Liver (tissue), 9 donors: ENCODE results near the gene KCNN3. TPM values are rescaled to one million over a fixed set of nuclear protein-coding genes. Genes with fewer than 3 reads are reported as not detected.

Experiments used
- DNase-seq: peaks from one replicate; pipeline ENCODE4 v3.0.0-alpha.2; 2017; ENCODE audit warnings: low spot score
- H3K27ac ChIP-seq, 2 donors: one replicate each; pipeline ENCODE4 v1.7.0; 2013; ENCODE audit warnings: inconsistent platforms in 2 of 2, low read length in 2 of 2, control low read depth in 1 of 2, low read depth in 1 of 2, mild to moderate bottlenecking in 1 of 2
- H3K27me3 ChIP-seq, 4 donors: one replicate each; pipeline versions ENCODE4 v1.6.1 to v1.7.0; 2013; ENCODE audit warnings: low read length in 3 of 4, inconsistent platforms in 1 of 4, mild to moderate bottlenecking in 1 of 4, moderate library complexity in 1 of 4; ENCODE audit not compliant: control insufficient read depth in 4 of 4, insufficient read depth in 4 of 4
- H3K36me3 ChIP-seq, 4 donors: one replicate each; pipeline versions ENCODE4 v1.6.1 to v1.7.0; 2013; ENCODE audit warnings: low read length in 3 of 4, mild to moderate bottlenecking in 3 of 4, low read depth in 1 of 4, moderate library complexity in 1 of 4; ENCODE audit not compliant: control insufficient read depth in 4 of 4, insufficient read depth in 3 of 4
- H3K4me1 ChIP-seq, 4 donors: one replicate each; pipeline versions ENCODE4 v1.6.1 to v1.7.0; 2013; ENCODE audit warnings: low read length in 3 of 4, mild to moderate bottlenecking in 3 of 4, moderate library complexity in 1 of 4; ENCODE audit not compliant: control insufficient read depth in 4 of 4, insufficient read depth in 4 of 4
- H3K4me3 ChIP-seq, 3 donors: one replicate each; pipeline versions ENCODE4 v1.6.1 to v1.7.0; 2013; ENCODE audit warnings: low read length in 3 of 3, control low read depth in 1 of 3, low read depth in 1 of 3, mild to moderate bottlenecking in 1 of 3
- H3K9ac ChIP-seq, 2 donors: one replicate each; pipeline ENCODE4 v1.7.0; 2013; ENCODE audit warnings: low read length in 2 of 2, mild to moderate bottlenecking in 2 of 2, moderate library complexity in 2 of 2, control low read depth in 1 of 2, low read depth in 1 of 2
- H3K9me3 ChIP-seq, 4 donors: one replicate each; pipeline versions ENCODE4 v1.6.1 to v1.7.0; 2013; ENCODE audit warnings: low read length in 3 of 4; ENCODE audit not compliant: control insufficient read depth in 4 of 4
- EGR1 ChIP-seq, 2 donors: IDR thresholded peaks; 2 replicates each; pipeline ENCODE4 v1.6.1; 2016 to 2018; ENCODE audit warnings: antibody characterized with exemption in 2 of 2, low read depth in 2 of 2
- FOXA1 ChIP-seq: IDR thresholded peaks from 2 replicates; pipeline ENCODE4 v1.6.1; 2016; ENCODE audit warnings: antibody characterized with exemption
- FOXA2 ChIP-seq: IDR thresholded peaks from 2 replicates; pipeline ENCODE4 v1.6.1; 2016; ENCODE audit warnings: antibody characterized with exemption
- GABPA ChIP-seq, 2 donors: IDR thresholded peaks in 1 of 2; conservative IDR thresholded peaks in 1 of 2; 2 replicates each; pipeline ENCODE4 v1.6.1; 2016; ENCODE audit warnings: antibody characterized with exemption in 2 of 2, mild to moderate bottlenecking in 1 of 2, moderate library complexity in 1 of 2
- HNF4A ChIP-seq, 2 donors: conservative IDR thresholded peaks; 2 replicates each; pipeline ENCODE4 v1.6.1; 2016; ENCODE audit warnings: antibody characterized with exemption in 2 of 2, mild to moderate bottlenecking in 2 of 2
- HNF4G ChIP-seq: IDR thresholded peaks from 2 replicates; pipeline ENCODE4 v1.6.1; 2016; ENCODE audit warnings: antibody characterized with exemption
- JUND ChIP-seq, 2 donors: IDR thresholded peaks; 2 replicates each; pipeline ENCODE4 v1.6.1; 2016; ENCODE audit warnings: antibody characterized with exemption in 2 of 2
- NR2F2 ChIP-seq: IDR thresholded peaks from 2 replicates; pipeline ENCODE4 v1.6.1; 2016; ENCODE audit warnings: antibody characterized with exemption
- RAD21 ChIP-seq, 2 donors: IDR thresholded peaks; 2 replicates each; pipeline ENCODE4 v1.6.1; 2016; ENCODE audit warnings: antibody characterized with exemption in 2 of 2, mild to moderate bottlenecking in 2 of 2
- RXRA ChIP-seq, 2 donors: IDR thresholded peaks; 2 replicates each; pipeline ENCODE4 v1.6.1; 2017 to 2018; ENCODE audit warnings: antibody characterized with exemption in 2 of 2, mild to moderate bottlenecking in 1 of 2
- SP1 ChIP-seq: IDR thresholded peaks from 2 replicates; pipeline ENCODE4 v1.6.1; 2018; ENCODE audit warnings: antibody characterized with exemption, mild to moderate bottlenecking
- TAF1 ChIP-seq: conservative IDR thresholded peaks from 2 replicates; pipeline ENCODE4 v1.6.1; 2016; ENCODE audit warnings: antibody characterized with exemption, mild to moderate bottlenecking
- YY1 ChIP-seq: IDR thresholded peaks from 2 replicates; pipeline ENCODE4 v1.6.1; 2016; ENCODE audit warnings: antibody characterized with exemption, mild to moderate bottlenecking
- whole genome bisulfite sequencing: extraction: QIAGEN DNeasy Blood & Tissue Kit; methylation state at CpG from one replicate; pipeline ENCODE4 v1.1.7; 2013; 5-methylcytosine and 5-hydroxymethylcytosine counted together
- polyA plus RNA-seq, 2 donors: library from polyadenylated mRNA; stranded (reverse) in 1 of 2; unstranded in 1 of 2; fragments of 200-250 nt in 1 of 2; fragments of >200 nt in 1 of 2; fragmentation: Nextera tagmentation in 1 of 2; extraction: Ambion mirVana in 1 of 2; gene quantifications; one replicate each; pipeline versions ENCODE4 v1.2.1 to v1.2.3, GENCODE V29; 2013 to 2015
- total RNA-seq, 2 donors: library from RNA; depleted of rRNA; stranded (reverse); fragments of >200 nt; gene quantifications; one replicate each; pipeline ENCODE4 v1.2.3, GENCODE V29; 2014
- TF ChIP-seq, protein P1 (sequence below): IDR thresholded peaks from 2 replicates; pipeline ENCODE4 v1.6.1; 2016; ENCODE audit warnings: antibody characterized with exemption
- TF ChIP-seq, protein P2 (sequence below): IDR thresholded peaks from 2 replicates; pipeline ENCODE4 v1.6.1; 2016; ENCODE audit warnings: antibody characterized with exemption
- TF ChIP-seq, protein P3 (sequence below): IDR thresholded peaks from 2 replicates; pipeline ENCODE4 v1.6.1; 2016; ENCODE audit warnings: antibody characterized with exemption
- TF ChIP-seq, protein P4 (sequence below): IDR thresholded peaks from 2 replicates; pipeline ENCODE4 v1.6.1; 2016; ENCODE audit warnings: antibody characterized with exemption, mild to moderate bottlenecking
- TF ChIP-seq, protein P5 (sequence below): fragments of 150-350 bp; IDR thresholded peaks from 2 replicates; pipeline ENCODE4 v1.5.1; 2017; ENCODE audit warnings: improper control_type of control experiment, low read depth, low read length; ENCODE audit not compliant: missing input control
- donor health status: healthy.
- donor health status: healthy.
- donor health status: healthy.
- donor health status: healthy.
- donor health status: healthy.

The KCNN3 gene
- total and polyA plus RNA-seq, 4 donors: 0.09 to 0.68 (median 0.15) TPM

DNA sequence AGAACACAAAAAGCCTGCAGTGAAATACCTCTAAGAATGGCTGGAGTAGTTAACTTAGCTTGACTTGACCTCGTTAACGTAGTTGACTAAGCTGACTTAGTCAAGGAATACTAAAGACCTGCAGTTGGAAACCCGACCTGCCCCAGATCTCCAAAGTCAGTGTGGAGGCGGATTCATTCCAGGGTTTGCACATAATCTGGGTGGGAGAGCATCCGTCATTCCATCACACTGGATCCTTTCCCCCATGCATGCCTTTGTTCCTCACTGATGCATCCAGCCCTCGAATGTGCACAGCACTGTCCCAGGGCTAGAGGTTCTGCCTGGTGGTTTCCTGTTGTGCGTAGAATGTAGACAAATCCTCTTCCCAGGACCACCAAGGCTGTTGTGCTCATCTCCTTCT lies 76.4 kb downstream of the KCNN3 start:
- Histone ChIP-seq H3K9me3 (no peaks in the 10 kb centered on the region), H3K27ac (no peak overlapping the region), H3K4me3 (no peak overlapping the region), H3K36me3 (no peaks in the 10 kb centered on the region), H3K9ac (no peak overlapping the region), H3K4me1 (no peaks in the 10 kb centered on the region), H3K27me3 (no peaks in the 10 kb centered on the region)
- no peak for DNase-seq
- WGBS: 88% methylated on average over 7 of the region's 7 CpGs
- TF ChIP-seq JUND (IDR thresholded peaks at IDR 0.05) (no peak), HNF4G (no peak), RAD21 (IDR thresholded peaks at IDR 0.05) (no peak), SP1 (no peak), RXRA (IDR thresholded peaks at IDR 0.05) (no peak), YY1 (no peak), TAF1 (no peak), FOXA2 (no peak), NR2F2 (no peak), GABPA (IDR thresholded peaks at IDR 0.05 in 1 of 2, conservative IDR thresholded peaks at IDR 0.05 in 1 of 2) (no peak), HNF4A (conservative IDR thresholded peaks at IDR 0.05) (no peak), FOXA1 (no peak), EGR1 (IDR thresholded peaks at IDR 0.05; ENCODE audit: low read depth in 2 of 2) (no peak)
- TF ChIP-seq, protein P1, sequence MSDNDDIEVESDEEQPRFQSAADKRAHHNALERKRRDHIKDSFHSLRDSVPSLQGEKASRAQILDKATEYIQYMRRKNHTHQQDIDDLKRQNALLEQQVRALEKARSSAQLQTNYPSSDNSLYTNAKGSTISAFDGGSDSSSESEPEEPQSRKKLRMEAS: no peak
- TF ChIP-seq, protein P2, sequence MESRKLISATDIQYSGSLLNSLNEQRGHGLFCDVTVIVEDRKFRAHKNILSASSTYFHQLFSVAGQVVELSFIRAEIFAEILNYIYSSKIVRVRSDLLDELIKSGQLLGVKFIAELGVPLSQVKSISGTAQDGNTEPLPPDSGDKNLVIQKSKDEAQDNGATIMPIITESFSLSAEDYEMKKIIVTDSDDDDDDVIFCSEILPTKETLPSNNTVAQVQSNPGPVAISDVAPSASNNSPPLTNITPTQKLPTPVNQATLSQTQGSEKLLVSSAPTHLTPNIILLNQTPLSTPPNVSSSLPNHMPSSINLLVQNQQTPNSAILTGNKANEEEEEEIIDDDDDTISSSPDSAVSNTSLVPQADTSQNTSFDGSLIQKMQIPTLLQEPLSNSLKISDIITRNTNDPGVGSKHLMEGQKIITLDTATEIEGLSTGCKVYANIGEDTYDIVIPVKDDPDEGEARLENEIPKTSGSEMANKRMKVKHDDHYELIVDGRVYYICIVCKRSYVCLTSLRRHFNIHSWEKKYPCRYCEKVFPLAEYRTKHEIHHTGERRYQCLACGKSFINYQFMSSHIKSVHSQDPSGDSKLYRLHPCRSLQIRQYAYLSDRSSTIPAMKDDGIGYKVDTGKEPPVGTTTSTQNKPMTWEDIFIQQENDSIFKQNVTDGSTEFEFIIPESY: no peak
- TF ChIP-seq, protein P3, sequence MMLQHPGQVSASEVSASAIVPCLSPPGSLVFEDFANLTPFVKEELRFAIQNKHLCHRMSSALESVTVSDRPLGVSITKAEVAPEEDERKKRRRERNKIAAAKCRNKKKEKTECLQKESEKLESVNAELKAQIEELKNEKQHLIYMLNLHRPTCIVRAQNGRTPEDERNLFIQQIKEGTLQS: no peak
- TF ChIP-seq, protein P4, sequence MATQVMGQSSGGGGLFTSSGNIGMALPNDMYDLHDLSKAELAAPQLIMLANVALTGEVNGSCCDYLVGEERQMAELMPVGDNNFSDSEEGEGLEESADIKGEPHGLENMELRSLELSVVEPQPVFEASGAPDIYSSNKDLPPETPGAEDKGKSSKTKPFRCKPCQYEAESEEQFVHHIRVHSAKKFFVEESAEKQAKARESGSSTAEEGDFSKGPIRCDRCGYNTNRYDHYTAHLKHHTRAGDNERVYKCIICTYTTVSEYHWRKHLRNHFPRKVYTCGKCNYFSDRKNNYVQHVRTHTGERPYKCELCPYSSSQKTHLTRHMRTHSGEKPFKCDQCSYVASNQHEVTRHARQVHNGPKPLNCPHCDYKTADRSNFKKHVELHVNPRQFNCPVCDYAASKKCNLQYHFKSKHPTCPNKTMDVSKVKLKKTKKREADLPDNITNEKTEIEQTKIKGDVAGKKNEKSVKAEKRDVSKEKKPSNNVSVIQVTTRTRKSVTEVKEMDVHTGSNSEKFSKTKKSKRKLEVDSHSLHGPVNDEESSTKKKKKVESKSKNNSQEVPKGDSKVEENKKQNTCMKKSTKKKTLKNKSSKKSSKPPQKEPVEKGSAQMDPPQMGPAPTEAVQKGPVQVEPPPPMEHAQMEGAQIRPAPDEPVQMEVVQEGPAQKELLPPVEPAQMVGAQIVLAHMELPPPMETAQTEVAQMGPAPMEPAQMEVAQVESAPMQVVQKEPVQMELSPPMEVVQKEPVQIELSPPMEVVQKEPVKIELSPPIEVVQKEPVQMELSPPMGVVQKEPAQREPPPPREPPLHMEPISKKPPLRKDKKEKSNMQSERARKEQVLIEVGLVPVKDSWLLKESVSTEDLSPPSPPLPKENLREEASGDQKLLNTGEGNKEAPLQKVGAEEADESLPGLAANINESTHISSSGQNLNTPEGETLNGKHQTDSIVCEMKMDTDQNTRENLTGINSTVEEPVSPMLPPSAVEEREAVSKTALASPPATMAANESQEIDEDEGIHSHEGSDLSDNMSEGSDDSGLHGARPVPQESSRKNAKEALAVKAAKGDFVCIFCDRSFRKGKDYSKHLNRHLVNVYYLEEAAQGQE: no peak
- TF ChIP-seq, protein P5, sequence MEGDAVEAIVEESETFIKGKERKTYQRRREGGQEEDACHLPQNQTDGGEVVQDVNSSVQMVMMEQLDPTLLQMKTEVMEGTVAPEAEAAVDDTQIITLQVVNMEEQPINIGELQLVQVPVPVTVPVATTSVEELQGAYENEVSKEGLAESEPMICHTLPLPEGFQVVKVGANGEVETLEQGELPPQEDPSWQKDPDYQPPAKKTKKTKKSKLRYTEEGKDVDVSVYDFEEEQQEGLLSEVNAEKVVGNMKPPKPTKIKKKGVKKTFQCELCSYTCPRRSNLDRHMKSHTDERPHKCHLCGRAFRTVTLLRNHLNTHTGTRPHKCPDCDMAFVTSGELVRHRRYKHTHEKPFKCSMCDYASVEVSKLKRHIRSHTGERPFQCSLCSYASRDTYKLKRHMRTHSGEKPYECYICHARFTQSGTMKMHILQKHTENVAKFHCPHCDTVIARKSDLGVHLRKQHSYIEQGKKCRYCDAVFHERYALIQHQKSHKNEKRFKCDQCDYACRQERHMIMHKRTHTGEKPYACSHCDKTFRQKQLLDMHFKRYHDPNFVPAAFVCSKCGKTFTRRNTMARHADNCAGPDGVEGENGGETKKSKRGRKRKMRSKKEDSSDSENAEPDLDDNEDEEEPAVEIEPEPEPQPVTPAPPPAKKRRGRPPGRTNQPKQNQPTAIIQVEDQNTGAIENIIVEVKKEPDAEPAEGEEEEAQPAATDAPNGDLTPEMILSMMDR: no peak
